RWPE1 (cell line): ENCODE measurements around the gene KRT36.

Experiments
- CTCF ChIA-PET: fragments of 350-600 bp; sonication (Branson Sonifier 250); formaldehyde crosslinking; extraction: SDS; loops from one replicate; lab custom pipeline; 2021; lab: Yijun Ruan, JAX
- POLR2A ChIA-PET: fragments of 400-600 bp; formaldehyde crosslinking; extraction: SDS; loops from one replicate; lab custom pipeline; 2020; ENCODE audit warnings: antibody characterized with exemption; ENCODE audit not compliant: low non-redundant PET; lab: Yijun Ruan, JAX
- DNase-seq: peaks from one replicate; pipeline ENCODE4 v3.0.0; 2012; ENCODE audit warnings: low spot score
- H3K27ac ChIP-seq: fragments of 450-650 bp; 2 replicates; pipeline ENCODE4 v1.5.1; 2017
- TF ChIP-seq, protein P1 (sequence below): fragments of 450-650 bp; conservative IDR thresholded peaks from 2 replicates; pipeline ENCODE4 v1.5.1; 2017; ENCODE audit warnings: low read depth, mild to moderate bottlenecking

Gene KRT36

DNA sequence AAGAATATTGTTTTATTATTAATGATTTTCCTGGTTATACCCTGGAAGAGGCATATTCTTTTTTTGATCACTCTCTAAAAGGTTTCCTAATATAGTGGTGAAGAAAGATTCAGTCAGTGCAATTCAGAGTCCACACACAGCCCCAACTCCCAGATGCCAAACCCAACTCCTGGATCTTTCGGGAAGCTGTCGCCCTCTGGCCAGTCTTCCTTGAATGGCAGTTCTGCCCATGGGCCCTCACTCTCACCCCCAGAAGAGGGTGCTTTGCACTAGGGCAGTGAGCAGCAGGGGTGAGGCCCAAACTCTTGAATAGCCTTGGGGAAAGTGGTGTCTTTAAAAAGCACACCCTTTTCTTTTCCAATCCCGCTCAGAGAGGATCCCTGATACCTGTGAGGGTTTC lies 33.5 kb downstream of the KRT36 start:
- H3K27ac ChIP-seq, result no peak overlapping the region
- TF ChIP-seq, protein P1, sequence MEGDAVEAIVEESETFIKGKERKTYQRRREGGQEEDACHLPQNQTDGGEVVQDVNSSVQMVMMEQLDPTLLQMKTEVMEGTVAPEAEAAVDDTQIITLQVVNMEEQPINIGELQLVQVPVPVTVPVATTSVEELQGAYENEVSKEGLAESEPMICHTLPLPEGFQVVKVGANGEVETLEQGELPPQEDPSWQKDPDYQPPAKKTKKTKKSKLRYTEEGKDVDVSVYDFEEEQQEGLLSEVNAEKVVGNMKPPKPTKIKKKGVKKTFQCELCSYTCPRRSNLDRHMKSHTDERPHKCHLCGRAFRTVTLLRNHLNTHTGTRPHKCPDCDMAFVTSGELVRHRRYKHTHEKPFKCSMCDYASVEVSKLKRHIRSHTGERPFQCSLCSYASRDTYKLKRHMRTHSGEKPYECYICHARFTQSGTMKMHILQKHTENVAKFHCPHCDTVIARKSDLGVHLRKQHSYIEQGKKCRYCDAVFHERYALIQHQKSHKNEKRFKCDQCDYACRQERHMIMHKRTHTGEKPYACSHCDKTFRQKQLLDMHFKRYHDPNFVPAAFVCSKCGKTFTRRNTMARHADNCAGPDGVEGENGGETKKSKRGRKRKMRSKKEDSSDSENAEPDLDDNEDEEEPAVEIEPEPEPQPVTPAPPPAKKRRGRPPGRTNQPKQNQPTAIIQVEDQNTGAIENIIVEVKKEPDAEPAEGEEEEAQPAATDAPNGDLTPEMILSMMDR, result no peak
- ChIA-PET POLR2A (no interaction called here), CTCF (no interaction called here)
- DNase-seq, result no peak

DNA sequence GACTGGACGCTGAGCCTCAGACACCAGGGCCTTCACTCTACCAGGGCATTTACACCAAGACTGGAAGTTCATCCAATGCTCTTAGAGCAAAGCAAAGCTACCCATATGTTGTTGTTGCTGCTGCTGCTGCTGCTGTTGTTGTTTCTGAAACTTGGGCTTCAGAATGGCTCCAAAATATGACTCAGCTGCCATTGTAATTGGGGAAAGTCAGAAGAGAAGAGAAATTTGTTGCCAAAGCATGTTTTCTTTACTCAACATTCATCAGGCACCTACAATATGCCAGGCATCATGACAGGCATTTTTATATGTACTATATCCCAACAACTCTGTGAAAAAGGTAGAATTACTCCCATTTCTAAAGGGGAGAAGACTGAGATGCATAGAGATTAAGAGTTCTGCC lies 34.5 kb downstream of the KRT36 start:
- ChIA-PET CTCF (interaction anchor here (0.5 kb wide), 1 partner anchor 655 kb away, joined by 3 read pairs; no protein-coding TSS in a partner anchor), POLR2A (no interaction called here)
- no peak for DNase-seq
- H3K27ac ChIP-seq, result no peak overlapping the region
- TF ChIP-seq, protein P1, result no peak

DNA sequence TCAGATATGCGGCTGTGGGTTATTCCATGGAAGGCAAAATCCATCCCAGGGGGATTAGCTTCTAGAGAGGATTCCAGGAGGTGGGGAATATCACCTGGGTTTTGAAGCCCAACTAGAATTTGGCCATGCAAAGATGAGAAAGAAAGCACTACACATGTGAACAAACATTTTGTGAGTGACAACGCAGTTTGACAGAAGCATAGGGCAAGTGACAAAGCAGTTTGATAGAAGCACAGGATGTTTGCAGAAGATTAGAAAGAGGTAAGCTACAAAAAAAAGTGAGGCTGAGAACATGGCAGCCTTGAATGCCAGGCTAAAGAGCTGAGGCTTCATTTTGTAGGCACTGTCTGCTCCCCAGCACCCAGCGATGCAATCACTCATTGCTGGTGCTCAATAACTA lies 36.6 kb downstream of the KRT36 start:
- ChIA-PET CTCF (interaction anchor here (0.6 to 0.8 kb wide), 3 partner anchors 12 to 167 kb away, joined by 3 to 4 read pairs (median 3); partner anchors contain the start of gene KRT38), POLR2A (no interaction called here)
- TF ChIP-seq, protein P1, result no peak
- no peak for DNase-seq
- no peak overlapping the region for H3K27ac ChIP-seq

DNA sequence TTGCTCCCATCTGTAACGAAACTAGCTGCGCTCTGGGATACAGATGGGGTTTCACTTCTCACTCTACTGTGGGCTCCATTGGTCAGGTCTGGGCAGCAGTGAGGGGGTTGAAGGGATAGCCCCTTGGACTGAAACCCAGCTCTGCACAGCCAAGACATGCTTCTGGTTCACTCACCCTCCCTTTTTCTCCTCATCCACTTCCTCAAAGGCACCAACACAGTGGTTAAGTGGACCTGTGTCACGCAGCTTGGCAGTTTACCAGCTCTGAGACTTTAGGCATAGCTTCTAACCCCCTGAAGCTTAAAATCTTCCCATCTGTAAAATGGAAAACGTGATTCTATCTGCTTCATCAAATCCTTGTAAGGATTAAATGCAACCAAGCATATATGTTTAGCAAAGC lies 37.4 kb downstream of the KRT36 start:
- POLR2A ChIA-PET, result no interaction called here
- no peak overlapping the region for H3K27ac ChIP-seq
- DNase-seq, result no peak
- TF ChIP-seq, protein P1, result no peak
- CTCF ChIA-PET, result interaction anchor here (0.8 kb wide), 1 partner anchor 11 kb away, joined by 3 read pairs; the partner anchor contains the start of gene KRT38

DNA sequence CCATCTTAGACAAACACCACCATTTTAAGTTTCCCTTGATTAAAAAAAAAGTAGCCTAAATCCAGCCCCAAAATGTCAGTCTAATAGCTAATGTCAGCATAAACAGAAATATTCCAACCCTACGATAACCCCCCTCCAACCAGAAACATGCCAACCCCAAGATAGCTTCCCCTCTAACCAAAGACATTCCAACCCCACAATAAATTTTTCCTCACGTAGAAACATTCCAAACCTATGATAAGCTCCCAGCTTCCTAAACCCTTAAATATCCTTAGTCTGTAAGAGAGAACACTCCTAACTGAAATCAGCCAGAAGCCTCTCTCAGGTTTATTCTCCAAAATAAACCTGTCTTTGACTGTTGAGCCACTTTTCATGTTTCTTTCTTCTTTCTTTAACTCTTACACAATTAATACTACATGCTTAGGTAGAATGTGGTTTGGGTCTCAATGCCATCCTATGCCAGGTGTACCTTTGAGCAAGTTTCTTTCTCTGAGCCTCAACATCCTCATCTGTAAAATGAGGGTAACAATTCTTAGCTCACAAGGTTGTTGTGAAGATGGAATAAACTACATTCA lies 38.5 kb downstream of the KRT36 start:
- no peak for DNase-seq
- ChIA-PET CTCF (interaction anchor here (0.7 kb wide), 1 partner anchor 10 kb away, joined by 3 read pairs; no protein-coding TSS in a partner anchor), POLR2A (no interaction called here)
- TF ChIP-seq, protein P1, result no peak
- H3K27ac ChIP-seq, result no peak overlapping the region

DNA sequence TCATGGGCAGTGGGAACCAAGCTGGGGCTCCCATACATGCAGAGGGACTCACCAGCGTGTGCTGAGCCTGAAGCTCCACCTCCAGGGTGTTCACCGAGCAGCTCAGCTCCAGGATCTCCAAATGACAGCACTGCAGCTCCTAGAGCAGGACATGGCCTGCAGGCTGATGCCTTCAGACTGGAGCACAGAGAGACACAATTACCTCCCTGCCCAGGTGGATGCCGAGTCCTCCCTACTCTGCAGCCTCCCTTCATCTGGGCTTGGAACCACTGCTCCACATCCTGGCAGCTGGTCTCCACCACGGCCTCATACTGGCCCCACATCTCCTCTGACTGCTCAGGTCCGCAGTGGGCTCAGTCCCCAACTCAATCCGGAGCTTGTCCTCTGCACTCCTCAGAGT lies 40.7 kb downstream of the KRT36 start:
- ChIA-PET CTCF (no interaction called here), POLR2A (no interaction called here)
- no peak for DNase-seq
- no peak overlapping the region for H3K27ac ChIP-seq
- TF ChIP-seq, protein P1, result no peak
